Measurements from ENCODE around the gene CCNI. TPM values are rescaled to one million over a fixed set of nuclear protein-coding genes. Genes with fewer than 3 reads are reported as not detected.

CCNI gene, protein sequence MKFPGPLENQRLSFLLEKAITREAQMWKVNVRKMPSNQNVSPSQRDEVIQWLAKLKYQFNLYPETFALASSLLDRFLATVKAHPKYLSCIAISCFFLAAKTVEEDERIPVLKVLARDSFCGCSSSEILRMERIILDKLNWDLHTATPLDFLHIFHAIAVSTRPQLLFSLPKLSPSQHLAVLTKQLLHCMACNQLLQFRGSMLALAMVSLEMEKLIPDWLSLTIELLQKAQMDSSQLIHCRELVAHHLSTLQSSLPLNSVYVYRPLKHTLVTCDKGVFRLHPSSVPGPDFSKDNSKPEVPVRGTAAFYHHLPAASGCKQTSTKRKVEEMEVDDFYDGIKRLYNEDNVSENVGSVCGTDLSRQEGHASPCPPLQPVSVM
- polyA plus RNA-seq (2013), result 382 TPM

DNA sequence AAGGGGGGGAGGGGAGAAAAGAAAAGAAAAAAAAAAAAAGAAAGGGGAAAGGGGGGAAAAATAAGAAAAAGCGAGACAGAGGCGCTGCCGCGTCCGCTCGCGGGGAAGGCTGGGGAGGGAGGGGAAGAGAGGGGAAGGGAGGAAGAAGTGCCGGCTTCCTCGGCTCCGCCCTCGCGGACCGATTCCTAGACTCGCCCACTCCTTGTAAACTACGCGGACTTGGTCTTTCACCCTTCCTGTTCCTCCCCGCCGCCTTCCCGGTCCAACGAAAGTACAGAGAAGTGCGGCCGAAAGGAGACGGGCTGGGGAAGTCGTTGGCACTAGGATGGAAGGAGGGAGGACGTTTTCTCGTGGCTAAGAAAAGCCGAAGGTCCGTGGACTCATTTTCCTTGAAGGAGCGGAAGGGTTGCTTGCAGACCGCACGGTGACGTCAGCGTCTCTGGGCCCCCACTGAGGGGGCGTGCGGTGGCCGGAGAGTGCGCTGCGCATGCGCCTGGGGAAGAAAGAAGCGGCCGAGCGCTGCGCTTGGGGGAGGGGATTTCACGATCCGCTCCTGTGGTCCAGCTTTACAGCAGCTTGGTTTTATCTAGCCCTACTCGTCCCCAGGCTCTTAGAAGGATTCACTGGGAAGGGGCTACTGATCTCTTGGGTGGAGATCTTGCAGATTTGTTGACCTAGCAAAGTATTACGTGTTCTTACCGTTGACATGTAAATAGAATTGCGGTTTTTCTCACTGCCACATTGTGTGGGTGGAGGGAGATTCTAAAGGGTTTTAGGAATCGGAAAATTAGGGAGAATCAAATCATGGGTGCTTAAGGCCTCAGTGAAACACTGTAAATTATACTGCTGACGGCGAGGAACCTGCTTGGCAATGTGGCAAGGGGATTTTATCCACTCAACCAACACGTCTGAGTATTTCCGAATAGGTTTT is at the start of gene CCNI:
TSS of gene CCNI (minus strand) at position 121 of the 931 bp plus-strand sequence. CDS start 9,627 bp downstream, outside the sequence.
- peak; percentile 98 for DNase-seq
- Histone ChIP-seq H3K4me1 (ENCODE audit: control extremely low read depth in 1 of 4, control insufficient read depth in 4 of 4, insufficient read depth in 4 of 4, low read length in 3 of 4) (peaks cover 21 to 55% (median 46%) of the 10 kb centered on the region in 4 experiments), H3K36me3 (ENCODE audit: control insufficient read depth in 4 of 4, insufficient read depth in 4 of 4, low read length in 3 of 4) (no peaks in the 10 kb centered on the region), H3K27me3 (replicated peaks in 2 of 5; ENCODE audit: control insufficient read depth in 4 of 5, insufficient read depth in 5 of 5, low read length in 4 of 5) (no peaks in the 10 kb centered on the region), H3K4me3 (ENCODE audit: control insufficient read depth in 1 of 7, extremely low read depth in 1 of 7, insufficient read depth in 4 of 7, low read depth in 2 of 7, low read length in 6 of 7) (peak within 1 kb of the TSS; percentile 79 to 99 (median 93)), H3K27ac (ENCODE audit: insufficient read depth in 1 of 2, low read depth in 1 of 2, low read length in 2 of 2, poor library complexity in 1 of 2, severe bottlenecking in 2 of 2) (peak within 1 kb of the TSS; percentile 100), H3K9me3 (ENCODE audit: control extremely low read depth in 1 of 5, control insufficient read depth in 4 of 5, insufficient read depth in 2 of 5, low read depth in 1 of 5, low read length in 4 of 5) (no peaks in the 10 kb centered on the region)
- ChIA-PET CTCF (interaction anchor here (1.3 to 2.0 kb wide), 3 partner anchors 9 to 127 kb away, joined by 3 to 12 read pairs (median 3); no protein-coding TSS in a partner anchor), POLR2A (interaction anchor here (0.6 to 2.6 kb wide), 6 partner anchors 17 to 129 kb away, joined by 3 to 7 read pairs (median 4); no protein-coding TSS in a partner anchor)
- 0% methylated on average over 34 of the region's 54 CpGs for WGBS (ENCODE audit: insufficient coverage)

DNA sequence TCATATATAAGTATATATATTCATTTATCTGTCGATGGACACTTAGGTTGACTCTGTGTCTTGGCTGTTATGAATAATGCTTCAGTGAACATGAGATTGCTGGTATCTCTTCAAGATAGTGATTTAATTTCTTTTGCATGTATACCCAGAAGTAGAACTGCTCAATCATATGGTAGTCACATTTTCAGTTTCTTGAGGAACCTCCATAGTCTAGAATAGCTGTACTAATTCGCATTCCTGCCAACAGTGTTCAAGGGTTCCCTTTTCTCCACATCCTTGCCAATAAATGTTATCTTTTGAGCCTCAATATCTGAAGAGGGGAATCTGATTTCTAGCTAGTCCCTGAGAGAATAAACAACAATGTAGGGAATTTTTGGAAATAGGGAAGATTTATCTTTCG is 48.8 kb upstream of the CCNI start:
- CTCF ChIA-PET, result interaction anchor here (1.4 to 6.8 kb wide), 4 partner anchors 13 to 79 kb away, joined by 3 to 31 read pairs (median 8); no protein-coding TSS in a partner anchor
- Histone ChIP-seq H3K4me1 (ENCODE audit: control extremely low read depth in 1 of 4, control insufficient read depth in 4 of 4, insufficient read depth in 4 of 4, low read length in 3 of 4) (peaks cover 7 to 29% (median 17%) of the 10 kb centered on the region in 4 experiments), H3K36me3 (ENCODE audit: control insufficient read depth in 4 of 4, insufficient read depth in 4 of 4, low read length in 3 of 4) (no peaks in the 10 kb centered on the region), H3K9me3 (ENCODE audit: control extremely low read depth in 1 of 5, control insufficient read depth in 4 of 5, insufficient read depth in 2 of 5, low read depth in 1 of 5, low read length in 4 of 5) (no peaks in the 10 kb centered on the region), H3K27me3 (replicated peaks in 2 of 5; ENCODE audit: control insufficient read depth in 4 of 5, insufficient read depth in 5 of 5, low read length in 4 of 5) (no peaks in the 10 kb centered on the region), H3K27ac (ENCODE audit: insufficient read depth in 1 of 2, low read depth in 1 of 2, low read length in 2 of 2, poor library complexity in 1 of 2, severe bottlenecking in 2 of 2) (no peak overlapping the region), H3K4me3 (ENCODE audit: control insufficient read depth in 1 of 7, extremely low read depth in 1 of 7, insufficient read depth in 4 of 7, low read depth in 2 of 7, low read length in 6 of 7) (no peak overlapping the region)
- 100% methylated on average over 1 of the region's 3 CpGs for WGBS (ENCODE audit: insufficient coverage)
- no peak for DNase-seq
- POLR2A ChIA-PET, result no interaction called here

DNA sequence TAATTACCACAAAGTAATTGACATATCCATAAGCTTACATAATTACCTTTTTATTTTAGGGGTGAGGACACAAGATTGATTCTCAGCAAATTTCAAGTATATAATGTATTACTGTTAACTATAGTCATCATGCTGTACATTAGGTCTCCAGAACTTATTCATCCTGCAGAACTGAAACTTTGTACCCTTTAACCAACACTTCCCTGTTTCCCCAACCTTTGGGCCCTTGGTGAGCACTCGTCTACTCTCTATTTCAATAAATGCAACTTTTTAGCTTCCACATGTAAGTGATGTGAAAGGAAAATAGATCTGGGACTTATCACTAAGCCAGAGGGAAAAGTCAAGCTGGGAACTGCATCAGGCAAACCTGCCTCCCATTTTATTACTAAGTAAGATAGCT is 47.6 kb upstream of the CCNI start:
- ChIA-PET POLR2A (no interaction called here), CTCF (interaction anchor here (0.9 to 1.7 kb wide), 8 partner anchors 9 to 80 kb away, joined by 3 to 8 read pairs (median 4); no protein-coding TSS in a partner anchor)
- no peak overlapping the region for H3K4me3 ChIP-seq (ENCODE audit: control insufficient read depth in 1 of 7, extremely low read depth in 1 of 7, insufficient read depth in 4 of 7, low read depth in 2 of 7, low read length in 6 of 7)
- no peaks in the 10 kb centered on the region for H3K27me3 ChIP-seq (replicated peaks in 2 of 5; ENCODE audit: control insufficient read depth in 4 of 5, insufficient read depth in 5 of 5, low read length in 4 of 5)
- peaks cover 7 to 26% (median 16%) of the 10 kb centered on the region in 4 experiments for H3K4me1 ChIP-seq (ENCODE audit: control extremely low read depth in 1 of 4, control insufficient read depth in 4 of 4, insufficient read depth in 4 of 4, low read length in 3 of 4)
- H3K9me3 ChIP-seq (ENCODE audit: control extremely low read depth in 1 of 5, control insufficient read depth in 4 of 5, insufficient read depth in 2 of 5, low read depth in 1 of 5, low read length in 4 of 5), result no peaks in the 10 kb centered on the region
- DNase-seq, result no peak
- no peak overlapping the region for H3K27ac ChIP-seq (ENCODE audit: insufficient read depth in 1 of 2, low read depth in 1 of 2, low read length in 2 of 2, poor library complexity in 1 of 2, severe bottlenecking in 2 of 2)
- no CpG with 5 or more reads among the region's 1 CpG for WGBS (ENCODE audit: insufficient coverage)
- H3K36me3 ChIP-seq (ENCODE audit: control insufficient read depth in 4 of 4, insufficient read depth in 4 of 4, low read length in 3 of 4), result no peaks in the 10 kb centered on the region

DNA sequence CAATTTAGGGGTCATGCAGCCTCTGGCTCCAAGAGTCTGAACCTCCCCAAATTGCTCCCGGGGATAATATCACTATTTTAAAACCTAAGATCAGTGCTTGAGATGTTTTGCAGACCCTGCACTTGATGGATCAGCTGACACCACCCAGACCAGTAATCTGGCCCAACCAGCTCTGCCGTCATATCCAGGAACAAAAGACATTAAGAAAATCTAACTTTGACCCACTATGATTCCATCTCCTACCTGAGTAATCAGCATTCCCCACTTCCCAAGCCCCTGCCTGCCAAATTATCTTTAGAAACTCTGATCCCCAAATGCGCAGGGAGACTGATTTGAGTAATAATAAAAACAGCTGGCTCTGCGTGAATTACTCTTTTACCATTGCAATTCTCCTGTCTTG is 46.9 kb upstream of the CCNI start:
- WGBS (ENCODE audit: insufficient coverage), result 100% methylated on average over 4 of the region's 4 CpGs
- no peak overlapping the region for H3K27ac ChIP-seq (ENCODE audit: insufficient read depth in 1 of 2, low read depth in 1 of 2, low read length in 2 of 2, poor library complexity in 1 of 2, severe bottlenecking in 2 of 2)
- no peak overlapping the region for H3K4me3 ChIP-seq (ENCODE audit: control insufficient read depth in 1 of 7, extremely low read depth in 1 of 7, insufficient read depth in 4 of 7, low read depth in 2 of 7, low read length in 6 of 7)
- H3K36me3 ChIP-seq (ENCODE audit: control insufficient read depth in 4 of 4, insufficient read depth in 4 of 4, low read length in 3 of 4), result no peaks in the 10 kb centered on the region
- H3K4me1 ChIP-seq (ENCODE audit: control extremely low read depth in 1 of 4, control insufficient read depth in 4 of 4, insufficient read depth in 4 of 4, low read length in 3 of 4), result peaks cover 5 to 18% (median 10%) of the 10 kb centered on the region in 4 experiments
- POLR2A ChIA-PET, result no interaction called here
- no peaks in the 10 kb centered on the region for H3K27me3 ChIP-seq (replicated peaks in 2 of 5; ENCODE audit: control insufficient read depth in 4 of 5, insufficient read depth in 5 of 5, low read length in 4 of 5)
- CTCF ChIA-PET, result interaction anchor here (0.8 to 1.7 kb wide), 7 partner anchors 10 to 81 kb away, joined by 3 to 8 read pairs (median 4); no protein-coding TSS in a partner anchor
- DNase-seq, result no peak
- H3K9me3 ChIP-seq (ENCODE audit: control extremely low read depth in 1 of 5, control insufficient read depth in 4 of 5, insufficient read depth in 2 of 5, low read depth in 1 of 5, low read length in 4 of 5), result no peaks in the 10 kb centered on the region

DNA sequence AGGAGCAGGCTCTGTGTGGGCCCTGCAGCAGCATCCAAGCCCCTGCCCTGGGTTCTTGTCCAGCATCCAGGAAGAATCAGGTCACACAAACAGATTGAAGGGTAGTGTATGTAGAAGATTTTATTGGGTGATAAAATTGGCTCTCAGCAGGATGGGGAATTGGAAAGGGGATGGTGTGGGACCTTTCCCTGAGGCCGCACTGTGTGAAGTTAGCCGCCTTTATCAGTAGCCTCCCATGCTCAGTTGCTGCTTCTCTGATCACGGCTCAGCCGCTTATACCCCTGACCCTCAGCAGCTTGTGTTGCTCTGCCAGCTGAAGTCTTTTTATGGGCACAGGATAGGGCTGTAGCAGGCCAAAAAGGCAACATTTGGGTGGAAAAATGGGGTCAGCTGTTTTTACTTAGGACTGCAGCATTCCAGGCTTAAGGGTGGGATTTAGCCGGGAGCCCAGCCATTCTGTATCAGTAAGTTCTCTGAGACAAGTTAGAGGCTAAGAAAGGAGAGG is 46.0 kb upstream of the CCNI start:
- WGBS (ENCODE audit: insufficient coverage), result 100% methylated on average over 4 of the region's 5 CpGs
- Histone ChIP-seq H3K27me3 (replicated peaks in 2 of 5; ENCODE audit: control insufficient read depth in 4 of 5, insufficient read depth in 5 of 5, low read length in 4 of 5) (no peaks in the 10 kb centered on the region), H3K36me3 (ENCODE audit: control insufficient read depth in 4 of 4, insufficient read depth in 4 of 4, low read length in 3 of 4) (no peaks in the 10 kb centered on the region), H3K9me3 (ENCODE audit: control extremely low read depth in 1 of 5, control insufficient read depth in 4 of 5, insufficient read depth in 2 of 5, low read depth in 1 of 5, low read length in 4 of 5) (no peaks in the 10 kb centered on the region), H3K27ac (ENCODE audit: insufficient read depth in 1 of 2, low read depth in 1 of 2, low read length in 2 of 2, poor library complexity in 1 of 2, severe bottlenecking in 2 of 2) (no peak overlapping the region), H3K4me3 (ENCODE audit: control insufficient read depth in 1 of 7, extremely low read depth in 1 of 7, insufficient read depth in 4 of 7, low read depth in 2 of 7, low read length in 6 of 7) (no peak overlapping the region), H3K4me1 (ENCODE audit: control extremely low read depth in 1 of 4, control insufficient read depth in 4 of 4, insufficient read depth in 4 of 4, low read length in 3 of 4) (peaks cover 0 to 12% (median 4%) of the 10 kb centered on the region in 4 experiments)
- DNase-seq, result no peak
- ChIA-PET CTCF (interaction anchor here (0.9 to 1.8 kb wide), 11 partner anchors 12 to 82 kb away, joined by 3 to 15 read pairs (median 4); no protein-coding TSS in a partner anchor), POLR2A (interaction anchor here (1.3 kb wide), 1 partner anchor 36 kb away, joined by 4 read pairs; no protein-coding TSS in a partner anchor)

DNA sequence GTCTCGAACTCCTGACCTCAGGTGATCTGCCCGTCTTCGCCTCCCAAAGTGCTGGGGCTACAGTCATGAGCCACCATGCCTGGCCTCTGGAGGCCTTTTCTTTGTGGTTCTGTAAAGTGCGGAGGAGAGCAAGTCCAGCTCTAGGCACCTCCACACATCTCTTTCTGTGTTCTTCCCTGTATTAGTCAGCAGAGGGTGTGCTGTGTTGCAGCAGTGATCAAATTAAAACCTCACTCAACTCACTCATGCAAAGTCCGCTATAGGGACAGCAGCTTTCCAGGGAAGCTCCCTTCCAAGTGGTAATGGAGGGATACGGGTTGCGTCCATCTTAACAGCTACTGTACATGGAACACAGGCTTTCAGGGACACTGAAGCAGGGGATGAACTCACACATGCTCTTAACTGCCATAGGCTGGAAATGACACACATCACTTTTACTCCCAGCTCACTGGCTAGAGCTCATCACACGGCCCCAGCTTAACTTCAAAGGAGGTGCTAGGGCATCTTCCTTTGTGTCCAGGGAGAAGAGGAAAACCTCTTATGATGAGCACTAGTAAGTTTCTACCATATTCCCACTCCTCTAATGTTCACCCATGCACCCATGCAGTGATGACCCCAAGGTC is 45.2 kb upstream of the CCNI start:
- no peaks in the 10 kb centered on the region for H3K36me3 ChIP-seq (ENCODE audit: control insufficient read depth in 4 of 4, insufficient read depth in 4 of 4, low read length in 3 of 4)
- no peaks in the 10 kb centered on the region for H3K9me3 ChIP-seq (ENCODE audit: control extremely low read depth in 1 of 5, control insufficient read depth in 4 of 5, insufficient read depth in 2 of 5, low read depth in 1 of 5, low read length in 4 of 5)
- POLR2A ChIA-PET, result interaction anchor here (1.3 kb wide), 1 partner anchor 37 kb away, joined by 4 read pairs; no protein-coding TSS in a partner anchor
- peaks cover 0 to 4% (median 2%) of the 10 kb centered on the region in 4 experiments for H3K4me1 ChIP-seq (ENCODE audit: control extremely low read depth in 1 of 4, control insufficient read depth in 4 of 4, insufficient read depth in 4 of 4, low read length in 3 of 4)
- no peak overlapping the region for H3K4me3 ChIP-seq (ENCODE audit: control insufficient read depth in 1 of 7, extremely low read depth in 1 of 7, insufficient read depth in 4 of 7, low read depth in 2 of 7, low read length in 6 of 7)
- H3K27ac ChIP-seq (ENCODE audit: insufficient read depth in 1 of 2, low read depth in 1 of 2, low read length in 2 of 2, poor library complexity in 1 of 2, severe bottlenecking in 2 of 2), result no peak overlapping the region
- H3K27me3 ChIP-seq (replicated peaks in 2 of 5; ENCODE audit: control insufficient read depth in 4 of 5, insufficient read depth in 5 of 5, low read length in 4 of 5), result no peaks in the 10 kb centered on the region
- peak in 2 of 3 donors; percentile 27 to 33 for DNase-seq
- CTCF ChIA-PET, result interaction anchor here (0.6 to 1.8 kb wide), 12 partner anchors 12 to 82 kb away, joined by 3 to 15 read pairs (median 4); no protein-coding TSS in a partner anchor
- WGBS (ENCODE audit: insufficient coverage), result 93% methylated on average over 6 of the region's 8 CpGs
